Measurements from ENCODE around the gene APOA5. TPM values are rescaled to one million over a fixed set of nuclear protein-coding genes. Genes with fewer than 3 reads are reported as not detected.

APOA5 gene
- polyA plus RNA-seq, 1 experiment, result not detected

GRCh38 chr11:116813781-116814471 lies 22.2 kb upstream of the APOA5 start:
- Histone ChIP-seq H3K27me3 (ENCODE audit: control insufficient read depth, insufficient read depth, low read length) (peaks cover 7% of the 10 kb centered on the region), H3K4me3 (ENCODE audit: low read depth, low read length) (no peak overlapping the region), H3K9me3 (ENCODE audit: control insufficient read depth, insufficient read depth, low read length) (no peaks in the 10 kb centered on the region), H3K27ac (ENCODE audit: low read depth, low read length) (no peak overlapping the region)
- DNase-seq (ENCODE audit: low read depth, low spot score), result no peak
- ChIA-PET CTCF (interaction anchor here (1.7 to 2.6 kb wide), 2 partner anchors 22 to 23 kb away, joined by 6 to 12 read pairs; partner anchors contain the start of gene APOA5), POLR2A (interaction anchor here (0.6 kb wide), 1 partner anchor 11 kb away, joined by 5 read pairs; no protein-coding TSS in a partner anchor)
- TF ChIP-seq CTCF (IDR thresholded peaks at IDR 0.05; ENCODE audit: low read depth, low read length), result no peak

DNA sequence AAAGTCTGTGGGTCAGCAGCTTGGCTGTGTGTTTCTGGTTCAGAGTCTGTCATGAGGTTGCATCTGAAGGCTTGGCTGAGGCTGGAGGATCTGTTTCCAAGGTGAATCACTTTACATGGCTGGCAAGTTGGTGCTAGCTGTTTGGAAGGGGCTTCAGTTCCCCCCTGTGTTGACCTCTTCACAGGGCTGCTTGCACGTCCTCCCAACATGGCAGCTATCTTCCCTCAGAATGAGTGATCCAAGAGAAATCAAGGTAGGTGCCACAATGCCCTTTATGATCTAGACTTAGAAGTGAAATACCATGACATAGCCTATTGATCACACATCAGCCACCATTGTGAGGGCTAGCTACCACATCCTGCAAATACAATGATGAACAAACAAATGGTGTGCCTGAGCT lies 21.5 kb upstream of the APOA5 start:
- no peak for DNase-seq (ENCODE audit: low read depth, low spot score)
- no peak overlapping the region for H3K27ac ChIP-seq (ENCODE audit: low read depth, low read length)
- ChIA-PET CTCF (interaction anchor here (1.7 kb wide), 1 partner anchor 23 kb away, joined by 6 read pairs; no protein-coding TSS in a partner anchor), POLR2A (no interaction called here)
- peaks cover 7% of the 10 kb centered on the region for H3K27me3 ChIP-seq (ENCODE audit: control insufficient read depth, insufficient read depth, low read length)
- no peaks in the 10 kb centered on the region for H3K9me3 ChIP-seq (ENCODE audit: control insufficient read depth, insufficient read depth, low read length)
- H3K4me3 ChIP-seq (ENCODE audit: low read depth, low read length), result no peak overlapping the region
- TF ChIP-seq CTCF (IDR thresholded peaks at IDR 0.05; ENCODE audit: low read depth, low read length), result no peak

DNA sequence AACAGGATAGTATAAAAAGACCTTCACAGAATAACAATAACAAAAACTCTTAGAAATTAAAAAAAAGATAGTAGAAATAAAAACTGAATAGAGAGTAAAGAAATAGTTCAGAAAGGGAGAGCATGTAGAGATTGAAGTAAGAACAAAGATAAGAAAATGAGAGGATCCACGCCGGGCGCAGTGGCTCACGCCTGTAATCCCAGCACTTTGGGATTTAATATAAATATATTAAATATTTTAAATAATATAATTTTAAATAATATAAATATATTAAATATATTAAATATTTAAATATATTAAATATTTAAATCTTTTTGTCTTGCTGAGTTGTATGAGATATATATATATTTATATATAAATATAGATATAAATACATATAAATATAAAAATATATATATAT lies 20.4 kb upstream of the APOA5 start:
- POLR2A ChIA-PET, result no interaction called here
- Histone ChIP-seq H3K27ac (ENCODE audit: low read depth, low read length) (no peak overlapping the region), H3K9me3 (ENCODE audit: control insufficient read depth, insufficient read depth, low read length) (no peaks in the 10 kb centered on the region), H3K27me3 (ENCODE audit: control insufficient read depth, insufficient read depth, low read length) (peaks cover 7% of the 10 kb centered on the region), H3K4me3 (ENCODE audit: low read depth, low read length) (no peak overlapping the region)
- CTCF ChIA-PET, result interaction anchor here (1.5 to 1.7 kb wide), 2 partner anchors 20 to 24 kb away, joined by 6 read pairs; partner anchors contain the start of gene APOA5
- no peak for TF ChIP-seq CTCF (IDR thresholded peaks at IDR 0.05; ENCODE audit: low read depth, low read length)
- DNase-seq (ENCODE audit: low read depth, low spot score), result no peak

GRCh38 chr11:116811194-116811593 lies 19.5 kb upstream of the APOA5 start:
- DNase-seq (ENCODE audit: low read depth, low spot score), result no peak
- H3K4me3 ChIP-seq (ENCODE audit: low read depth, low read length), result no peak overlapping the region
- no peak overlapping the region for H3K27ac ChIP-seq (ENCODE audit: low read depth, low read length)
- ChIA-PET POLR2A (no interaction called here), CTCF (interaction anchor here (1.5 to 2.6 kb wide), 2 partner anchors 19 to 25 kb away, joined by 6 to 7 read pairs; partner anchors contain the start of gene APOA5)
- no peaks in the 10 kb centered on the region for H3K9me3 ChIP-seq (ENCODE audit: control insufficient read depth, insufficient read depth, low read length)
- no peak for TF ChIP-seq CTCF (IDR thresholded peaks at IDR 0.05; ENCODE audit: low read depth, low read length)
- peaks cover 10% of the 10 kb centered on the region for H3K27me3 ChIP-seq (ENCODE audit: control insufficient read depth, insufficient read depth, low read length)

All from AG04450 (cell line).